IPS-18a (cell line): Measurements from ENCODE around the gene ARHGEF16.

Experiments
- H3K27ac ChIP-seq: one replicate; pipeline ENCODE4 v1.5.1; 2013; ENCODE audit warnings: low read length
- H3K27me3 ChIP-seq: one replicate; pipeline ENCODE4 v1.6.1; 2013; ENCODE audit warnings: mild to moderate bottlenecking, low read length; ENCODE audit not compliant: control insufficient read depth, insufficient read depth
- H3K36me3 ChIP-seq: one replicate; pipeline ENCODE4 v1.6.1; 2013; ENCODE audit warnings: low read depth, low read length; ENCODE audit not compliant: control insufficient read depth
- H3K4me1 ChIP-seq: one replicate; pipeline ENCODE4 v1.6.1; 2013; ENCODE audit warnings: low read depth, low read length; ENCODE audit not compliant: control insufficient read depth
- H3K4me3 ChIP-seq: one replicate; pipeline ENCODE4 v1.5.1; 2013; ENCODE audit warnings: low read length
- H3K9ac ChIP-seq: one replicate; pipeline ENCODE4 v1.6.1; 2013; ENCODE audit warnings: mild to moderate bottlenecking, low read length, moderate library complexity
- H3K9me3 ChIP-seq: one replicate; pipeline ENCODE4 v1.6.1; 2013; ENCODE audit warnings: low read depth, low read length; ENCODE audit not compliant: control insufficient read depth

The ARHGEF16 gene

DNA sequence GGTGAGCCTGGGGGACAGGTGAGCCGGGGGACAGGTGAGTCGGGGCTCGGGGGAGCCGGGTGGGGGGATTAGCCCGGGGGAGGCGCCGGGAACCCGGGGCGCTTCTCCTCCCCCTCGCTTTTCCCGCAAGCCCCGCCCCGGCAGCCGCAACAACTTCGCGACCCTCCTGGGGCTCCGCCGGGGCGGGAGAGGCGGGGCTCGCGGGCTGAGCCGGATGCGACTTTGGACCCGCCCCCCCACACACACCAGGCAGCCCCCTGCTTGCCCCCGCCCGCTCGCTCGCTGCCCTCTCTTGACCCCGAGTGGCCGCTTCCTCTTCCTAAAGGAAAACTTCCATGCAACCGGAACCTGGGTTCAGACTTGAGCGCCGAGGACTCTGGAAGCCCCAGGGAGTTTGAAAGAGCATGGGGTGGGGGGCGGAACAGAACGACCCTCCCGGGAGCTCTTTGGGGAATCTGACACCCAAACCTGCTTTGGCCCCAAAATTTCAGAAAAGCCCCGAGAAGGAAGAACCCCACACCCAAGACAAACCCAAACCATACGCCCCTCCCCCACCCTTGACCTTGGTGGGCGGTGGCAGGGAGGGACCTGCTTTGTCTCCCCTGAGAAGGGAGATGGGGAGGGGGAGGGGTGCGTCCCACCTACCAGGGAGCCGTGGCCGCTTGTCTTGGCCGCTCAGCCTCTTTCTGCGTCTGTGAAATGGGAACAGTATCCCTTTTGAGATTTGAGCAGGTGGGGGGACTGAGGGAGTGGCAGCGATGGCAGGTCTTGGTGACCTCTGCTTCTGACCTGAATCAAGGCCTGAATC lies 550 bp downstream of the ARHGEF16 start:
- Histone ChIP-seq H3K9ac (peak overlapping the region; percentile 68), H3K27me3 (no peaks in the 10 kb centered on the region), H3K9me3 (no peaks in the 10 kb centered on the region), H3K4me3 (peak overlapping the region; percentile 71), H3K4me1 (peaks cover 14% of the 10 kb centered on the region), H3K36me3 (peaks cover 5% of the 10 kb centered on the region), H3K27ac (peak overlapping the region; percentile 67)

GRCh38 chr1:3455670-3456448 lies 1.4 kb downstream of the ARHGEF16 start:
- Histone ChIP-seq H3K9me3 (no peaks in the 10 kb centered on the region), H3K9ac (peak overlapping the region; percentile 68), H3K36me3 (peaks cover 5% of the 10 kb centered on the region), H3K4me1 (peaks cover 14% of the 10 kb centered on the region), H3K27me3 (no peaks in the 10 kb centered on the region), H3K4me3 (peak overlapping the region; percentile 71), H3K27ac (no peak overlapping the region)

GRCh38 chr1:3456449-3456963 lies 2.0 kb downstream of the ARHGEF16 start:
- H3K4me3 ChIP-seq, result no peak overlapping the region
- no peak overlapping the region for H3K9ac ChIP-seq
- peaks cover 5% of the 10 kb centered on the region for H3K36me3 ChIP-seq
- H3K27me3 ChIP-seq, result no peaks in the 10 kb centered on the region
- no peak overlapping the region for H3K27ac ChIP-seq
- H3K9me3 ChIP-seq, result no peaks in the 10 kb centered on the region
- peaks cover 14% of the 10 kb centered on the region for H3K4me1 ChIP-seq

DNA sequence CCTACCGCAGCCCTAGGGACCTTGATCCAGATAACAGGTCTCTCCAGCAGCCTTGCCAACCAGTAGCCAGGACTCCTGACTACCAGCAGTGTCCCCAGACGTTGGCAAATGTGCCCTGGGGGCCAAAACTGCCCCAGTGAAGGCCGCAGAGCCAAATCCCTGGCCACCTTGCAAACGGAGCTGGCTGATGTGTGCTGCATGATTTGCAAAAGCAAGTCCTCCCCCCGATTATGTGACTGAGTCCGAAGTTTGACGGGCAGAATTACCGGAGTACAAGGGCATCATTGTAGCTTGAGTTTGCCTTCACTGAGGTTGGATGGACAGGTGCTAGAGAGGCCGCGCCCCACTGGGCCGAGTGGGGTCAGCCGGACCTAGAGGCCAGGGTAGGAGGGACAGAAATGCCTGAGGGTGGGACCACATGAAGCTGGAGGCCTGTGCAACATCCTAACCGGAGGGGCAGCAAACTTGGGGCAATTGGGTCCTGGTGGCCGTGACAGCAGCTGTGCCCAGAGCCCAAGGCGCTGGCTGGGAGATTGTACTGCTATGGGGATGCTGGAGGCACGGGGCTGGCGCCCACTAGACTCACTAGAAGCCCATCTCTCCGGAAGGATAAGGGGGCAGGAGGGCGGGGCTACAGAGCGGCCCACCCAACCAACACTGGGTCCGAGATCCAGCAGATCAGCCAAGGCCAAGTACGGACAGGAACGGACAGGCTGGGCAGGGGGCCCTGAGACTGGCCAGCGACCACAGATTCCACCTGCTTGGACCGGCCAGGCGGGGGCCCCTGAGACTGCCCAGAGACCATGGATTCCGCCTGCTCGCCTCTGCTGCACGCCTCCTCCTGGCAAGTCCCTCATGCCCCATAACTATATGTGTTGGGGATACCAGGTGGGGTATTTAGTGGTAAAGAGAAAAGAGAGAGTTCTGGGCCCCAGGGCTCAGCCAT lies 2.8 kb downstream of the ARHGEF16 start:
- H3K4me3 ChIP-seq, result no peak overlapping the region
- peaks cover 5% of the 10 kb centered on the region for H3K36me3 ChIP-seq
- H3K9me3 ChIP-seq, result no peaks in the 10 kb centered on the region
- H3K27ac ChIP-seq, result no peak overlapping the region
- H3K9ac ChIP-seq, result no peak overlapping the region
- H3K4me1 ChIP-seq, result peaks cover 14% of the 10 kb centered on the region
- H3K27me3 ChIP-seq, result no peaks in the 10 kb centered on the region

GRCh38 chr1:3457910-3458883 lies 3.7 kb downstream of the ARHGEF16 start:
- H3K4me1 ChIP-seq, result peaks cover 14% of the 10 kb centered on the region
- H3K9ac ChIP-seq, result no peak overlapping the region
- H3K27me3 ChIP-seq, result no peaks in the 10 kb centered on the region
- no peak overlapping the region for H3K27ac ChIP-seq
- peaks cover 5% of the 10 kb centered on the region for H3K36me3 ChIP-seq
- H3K9me3 ChIP-seq, result no peaks in the 10 kb centered on the region
- H3K4me3 ChIP-seq, result no peak overlapping the region

- H3K27me3 ChIP-seq, result no peaks in the 10 kb centered on the region
- no peak overlapping the region for H3K27ac ChIP-seq
- H3K4me1 ChIP-seq, result peaks cover 5% of the 10 kb centered on the region
- no peak overlapping the region for H3K9ac ChIP-seq
- peaks cover 5% of the 10 kb centered on the region for H3K36me3 ChIP-seq
- no peak overlapping the region for H3K4me3 ChIP-seq
- H3K9me3 ChIP-seq, result no peaks in the 10 kb centered on the region
Observed at GRCh38 chr1:3459051-3459908, 4.8 kb downstream of the ARHGEF16 start.

GRCh38 chr1:3459940-3460671 lies 5.6 kb downstream of the ARHGEF16 start:
- Histone ChIP-seq H3K4me3 (no peak overlapping the region), H3K27me3 (no peaks in the 10 kb centered on the region), H3K9ac (no peak overlapping the region), H3K4me1 (peaks cover 5% of the 10 kb centered on the region), H3K36me3 (peaks cover 5% of the 10 kb centered on the region), H3K9me3 (no peaks in the 10 kb centered on the region), H3K27ac (no peak overlapping the region)

DNA sequence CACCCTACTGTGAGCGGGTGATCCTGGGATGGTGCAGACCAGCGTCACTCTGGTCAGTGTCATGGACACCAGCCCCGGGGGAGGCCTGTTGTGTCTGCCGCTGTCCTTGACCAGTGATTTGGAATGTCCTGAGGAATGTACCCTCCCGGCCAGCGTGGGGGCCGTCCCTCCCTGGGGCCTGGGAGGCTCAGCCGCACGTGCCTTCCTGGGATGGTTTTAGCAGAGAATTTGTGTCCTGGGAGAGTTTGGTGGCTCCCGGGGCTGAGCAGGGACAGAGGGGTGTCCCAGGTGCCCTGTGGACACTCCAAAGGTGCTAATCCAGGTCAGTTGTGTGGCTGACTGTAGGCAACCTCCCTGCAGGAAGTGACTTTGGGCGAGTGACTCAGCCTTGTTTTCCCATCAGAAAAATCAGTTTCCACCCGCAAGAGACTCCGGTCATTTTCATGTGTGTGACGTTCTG lies 6.2 kb downstream of the ARHGEF16 start:
- no peak overlapping the region for H3K4me3 ChIP-seq
- no peak overlapping the region for H3K27ac ChIP-seq
- no peaks in the 10 kb centered on the region for H3K27me3 ChIP-seq
- H3K4me1 ChIP-seq, result peaks cover 3% of the 10 kb centered on the region
- H3K9me3 ChIP-seq, result no peaks in the 10 kb centered on the region
- H3K36me3 ChIP-seq, result peaks cover 5% of the 10 kb centered on the region
- no peak overlapping the region for H3K9ac ChIP-seq

DNA sequence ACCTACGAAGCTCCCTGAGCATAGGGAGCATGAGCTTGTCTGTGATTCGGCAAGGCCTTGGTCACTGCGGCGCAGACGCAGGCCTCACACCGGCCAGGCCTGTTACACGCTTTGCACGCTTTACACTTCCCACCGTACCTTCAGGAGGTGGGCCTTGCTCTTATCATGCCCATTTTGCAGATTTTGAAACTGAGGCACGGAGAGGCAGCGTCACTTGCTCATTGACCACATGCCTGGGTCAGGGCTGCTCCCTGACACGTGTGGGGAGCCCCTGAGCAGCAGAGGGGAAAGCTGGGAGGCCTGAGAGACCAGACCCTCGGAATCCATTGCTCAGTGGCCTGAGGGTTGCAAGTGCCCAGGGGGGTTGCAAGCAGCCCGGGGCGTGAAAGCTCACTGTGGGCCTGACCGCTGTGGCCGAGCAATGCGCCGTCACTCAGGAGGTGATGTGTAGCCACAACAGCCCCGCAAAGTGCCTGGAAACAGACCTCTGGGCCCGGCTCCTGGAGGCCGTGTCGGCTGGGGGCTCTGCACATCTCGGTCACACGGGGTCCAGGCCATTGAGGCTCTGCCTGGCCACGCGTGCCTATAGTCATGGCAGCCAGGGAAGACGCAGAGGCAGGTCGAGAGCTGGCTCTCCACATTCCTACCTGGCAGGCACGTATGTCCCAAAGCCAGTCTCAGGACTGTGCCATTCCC lies 6.9 kb downstream of the ARHGEF16 start:
- Histone ChIP-seq H3K9me3 (no peaks in the 10 kb centered on the region), H3K27ac (no peak overlapping the region), H3K4me1 (peaks cover 2% of the 10 kb centered on the region), H3K4me3 (no peak overlapping the region), H3K9ac (no peak overlapping the region), H3K27me3 (no peaks in the 10 kb centered on the region), H3K36me3 (peaks cover 5% of the 10 kb centered on the region)
